HCT116 (cell line): ENCODE results near the gene RNGTT. TPM values are rescaled to one million over a fixed set of nuclear protein-coding genes. Genes with fewer than 3 reads are reported as not detected.

Experiments
- ATAC-seq: fragments of 200-7000 bp; cut with Tn5 transposase; 2 replicates; pipeline ENCODE4 v1.9.1; 2020; ENCODE audit warnings: mild to moderate bottlenecking, moderate library complexity
- BruUV-seq: library from RNA; stranded (reverse); fragments of 400-500 nt; replicated peaks from 2 replicates; lab custom pipeline; 2021; lab: Mats Ljungman, UMichigan
- CTCF ChIA-PET: fragments of 300-600 bp; sonication (Branson Sonifier 250); formaldehyde crosslinking; loops from one replicate; lab custom pipeline; 2021; ENCODE audit warnings: antibody characterized with exemption; lab: Charles Lee
- POLR2A ChIA-PET: fragments of 300-600, 350-600 bp; sonication (Branson Sonifier 250); formaldehyde crosslinking; loops from one replicate; lab custom pipeline; 2021; ENCODE audit warnings: antibody characterized with exemption; lab: Charles Lee
- RAD21 ChIA-PET, 2 experiments: fragments of 300-600 bp; sonication (Branson Sonifier 250); formaldehyde crosslinking; loops; one replicate each; lab custom pipeline; 2023; ENCODE audit warnings: low total read pairs in 2 of 2; ENCODE audit not compliant: uncharacterized antibody in 2 of 2, unreplicated experiment in 2 of 2, low non-redundant PET in 1 of 2; lab: Charles Lee
- DNase-seq: peaks from one replicate; pipeline ENCODE4 v3.0.0-alpha.2; 2010; ENCODE audit warnings: low read depth, low spot score
- H2AFZ ChIP-seq: fragments of 200-600 bp; shearing (Covaris generic), sonication (generic); 2 replicates; pipeline ENCODE4 v1.6.1; 2017; ENCODE audit warnings: low read depth, mixed run types, mixed read lengths, antibody characterized with exemption, low read length; ENCODE audit not compliant: poor library complexity, severe bottlenecking
- H3K27ac ChIP-seq: 2 replicates; pipeline ENCODE4 v1.5.1; 2012; ENCODE audit warnings: low read depth, low read length
- H3K27me3 ChIP-seq: fragments of 200-600 bp; sonication (generic); 2 replicates; pipeline ENCODE4 v1.6.1; 2016; ENCODE audit warnings: mixed run types, low read length, mixed read lengths; ENCODE audit not compliant: insufficient read depth
- H3K36me3 ChIP-seq, 2 experiments: fragments of 200-500 bp in 1 of 2; fragments of 200-600 bp in 1 of 2; sonication (Bioruptor generic) in 1 of 2; sonication (generic) in 1 of 2; 2 replicates each; pipeline versions ENCODE4 v1.5.1 to v1.6.1; 2014 to 2016; ENCODE audit warnings: low read length in 2 of 2, inconsistent platforms in 1 of 2, mixed read lengths in 1 of 2, mixed run types in 1 of 2; ENCODE audit not compliant: insufficient read depth in 2 of 2, control insufficient read depth in 1 of 2
- H3K4me1 ChIP-seq, 2 experiments: fragments of 200-600 bp in 1 of 2; sonication (generic) in 1 of 2; 2 replicates each; pipeline versions ENCODE4 v1.5.1 to v1.6.1; 2012 to 2017; ENCODE audit warnings: low read length in 2 of 2, inconsistent platforms in 1 of 2, mild to moderate bottlenecking in 1 of 2, mixed read lengths in 1 of 2, mixed run types in 1 of 2, moderate library complexity in 1 of 2; ENCODE audit not compliant: insufficient read depth in 2 of 2, control insufficient read depth in 1 of 2
- H3K4me2 ChIP-seq: fragments of 200-600 bp; sonication (generic); 2 replicates; pipeline ENCODE4 v1.6.1; 2017; ENCODE audit warnings: mixed run types, low read length, mixed read lengths
- H3K4me3 ChIP-seq, 2 experiments: fragments of 200-600 bp in 1 of 2; sonication (generic) in 1 of 2; replicated peaks in 1 of 2; 2 replicates each; pipeline ENCODE4 v1.5.1; 2011 to 2016; ENCODE audit warnings: low read length in 2 of 2, control low read depth in 1 of 2, low read depth in 1 of 2, mild to moderate bottlenecking in 1 of 2, mixed read lengths in 1 of 2, mixed run types in 1 of 2
- H3K79me2 ChIP-seq: fragments of 200-600 bp; sonication (generic); 2 replicates; pipeline ENCODE4 v1.6.1; 2017; ENCODE audit warnings: mild to moderate bottlenecking, mixed run types, low read length, moderate library complexity, mixed read lengths; ENCODE audit not compliant: insufficient read depth
- H3K9ac ChIP-seq: fragments of 200-600 bp; sonication (generic); 2 replicates; pipeline ENCODE4 v1.6.1; 2016; ENCODE audit warnings: low read length, mixed read lengths
- H3K9me2 ChIP-seq: fragments of 200-600 bp; sonication (generic), shearing (Covaris generic); 2 replicates; pipeline ENCODE4 v1.6.1; 2017; ENCODE audit warnings: mixed run types, mild to moderate bottlenecking, moderate library complexity; ENCODE audit not compliant: insufficient read depth
- H3K9me3 ChIP-seq, 2 experiments: fragments of 200-500 bp in 1 of 2; fragments of 200-600 bp in 1 of 2; sonication (Bioruptor generic) in 1 of 2; sonication (generic) in 1 of 2; 2 replicates each; pipeline ENCODE4 v1.6.1; 2014 to 2017; ENCODE audit warnings: low read length in 2 of 2, mixed read lengths in 2 of 2, inconsistent platforms in 1 of 2, low read depth in 1 of 2, mild to moderate bottlenecking in 1 of 2, mixed run types in 1 of 2, moderate library complexity in 1 of 2; ENCODE audit not compliant: control insufficient read depth in 1 of 2, insufficient read depth in 1 of 2
- H4K20me1 ChIP-seq: fragments of 200-600 bp; sonication (generic), shearing (Covaris generic); 2 replicates; pipeline ENCODE4 v1.6.1; 2017; ENCODE audit warnings: mixed run types, mild to moderate bottlenecking, moderate library complexity; ENCODE audit not compliant: insufficient read depth
- CBX3 ChIP-seq: IDR thresholded peaks from 2 replicates; pipeline ENCODE4 v1.6.1; 2012; ENCODE audit warnings: low read depth
- CEBPB ChIP-seq: IDR thresholded peaks from 2 replicates; pipeline ENCODE4 v1.6.1; 2012; ENCODE audit warnings: low read depth
- EGR1 ChIP-seq: IDR thresholded peaks from 2 replicates; pipeline ENCODE4 v1.6.1; 2012; ENCODE audit warnings: low read depth
- ELF1 ChIP-seq: IDR thresholded peaks from 2 replicates; pipeline ENCODE4 v1.6.1; 2012; ENCODE audit warnings: low read depth, borderline replicate concordance
- EZH2 ChIP-seq: fragments of 200-600 bp; sonication (generic); IDR thresholded peaks from 2 replicates; pipeline ENCODE4 v1.6.1; 2017; ENCODE audit warnings: antibody characterized with exemption, mixed run types
- FOSL1 ChIP-seq: IDR thresholded peaks from 2 replicates; pipeline ENCODE4 v1.6.1; 2012; ENCODE audit warnings: low read depth
- JUND ChIP-seq: IDR thresholded peaks from 2 replicates; pipeline ENCODE4 v1.6.1; 2012
- POLR2A ChIP-seq: IDR thresholded peaks from 2 replicates; pipeline ENCODE4 v1.7.0; 2011; ENCODE audit warnings: borderline replicate concordance; ENCODE audit not compliant: insufficient read depth, insufficient read length; ENCODE audit errors: extremely low read depth
- SIN3A ChIP-seq: IDR thresholded peaks from 2 replicates; pipeline ENCODE4 v1.6.1; 2012; ENCODE audit warnings: low read depth
- SP1 ChIP-seq: IDR thresholded peaks from 2 replicates; pipeline ENCODE4 v1.6.1; 2012; ENCODE audit warnings: low read depth
- YY1 ChIP-seq: IDR thresholded peaks from 2 replicates; pipeline ENCODE4 v1.6.1; 2011; ENCODE audit warnings: low read length, low read depth, moderate library complexity, mild to moderate bottlenecking; ENCODE audit not compliant: insufficient replicate concordance; ENCODE audit errors: extremely low read depth
- ZFX ChIP-seq: fragments of 450-650 bp; IDR thresholded peaks from 2 replicates; pipeline ENCODE4 v1.6.1; 2017
- ZNF274 ChIP-seq: fragments of 200-500 bp; sonication (Bioruptor generic); IDR thresholded peaks from 2 replicates; pipeline ENCODE4 v1.6.1; 2014; ENCODE audit warnings: mild to moderate bottlenecking, low read depth, low read length, inconsistent platforms
- intact Hi-C: fragments of 100-400 bp; cut with micrococcal nuclease; formaldehyde crosslinking; loops from 2 replicates; pipeline ENCODE4 v1.10.0; 2022
- total RNA-seq: library from RNA; stranded (reverse); gene quantifications from one replicate; pipeline ENCODE4 v1.2.1, GENCODE V29; 2021; ENCODE audit not compliant: unreplicated experiment
- TF ChIP-seq, protein P1 (sequence below): IDR thresholded peaks from 2 replicates; pipeline ENCODE4 v1.6.1; 2012
- TF ChIP-seq, protein P2 (sequence below): IDR thresholded peaks from 2 replicates; pipeline ENCODE4 v1.6.1; 2012; ENCODE audit warnings: low read depth
- TF ChIP-seq, protein P3 (sequence below): IDR thresholded peaks from 2 replicates; pipeline ENCODE4 v1.6.1; 2012

Gene RNGTT
- total RNA-seq, 1 experiment from 2014 or later: 23.0 TPM

DNA sequence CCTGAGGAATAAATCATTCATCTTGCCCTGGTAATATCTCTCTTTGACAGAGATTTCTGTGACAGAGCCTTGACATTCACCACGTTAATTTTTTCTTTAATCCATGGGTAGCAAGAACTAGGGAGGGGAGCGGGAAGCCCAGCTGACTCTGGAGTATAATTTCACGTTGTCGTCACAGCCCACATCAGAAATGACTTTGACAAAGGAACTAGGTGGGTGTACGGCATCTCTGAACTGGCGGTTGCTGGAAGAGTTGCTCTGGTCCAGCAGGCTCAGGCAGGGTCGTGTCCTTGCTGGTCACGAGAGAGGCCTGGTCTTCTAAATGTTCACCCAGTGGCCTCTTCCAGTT is 400.2 kb downstream of the RNGTT start:
- TF ChIP-seq JUND (no peak), ELF1 (no peak)
- H3K9me2 ChIP-seq: no peaks in the 10 kb centered on the region
- no peak overlapping the region for H3K9ac ChIP-seq
- H3K27me3 ChIP-seq: peaks cover 12% of the 10 kb centered on the region; the same call in 1 of the 2 replicates
- no peaks in the 10 kb centered on the region for H3K9me3 ChIP-seq
- intact Hi-C loops: no loop called here
- DNase-seq (no peak), ATAC-seq (no peak)
- H3K4me2 ChIP-seq: no peak overlapping the region
- H2AFZ ChIP-seq: no peak overlapping the region
- no TSS peak for BruUV-seq
- H3K79me2 ChIP-seq: no peaks in the 10 kb centered on the region
- H3K4me1 ChIP-seq: no peaks in the 10 kb centered on the region
- no peaks in the 10 kb centered on the region for H3K36me3 ChIP-seq
- H3K27ac ChIP-seq: no peak overlapping the region
- no peaks in the 10 kb centered on the region for H4K20me1 ChIP-seq
- ChIA-PET RAD21 (no interaction called here), CTCF (no interaction called here), POLR2A (no interaction called here)
- no peak overlapping the region for H3K4me3 ChIP-seq

DNA sequence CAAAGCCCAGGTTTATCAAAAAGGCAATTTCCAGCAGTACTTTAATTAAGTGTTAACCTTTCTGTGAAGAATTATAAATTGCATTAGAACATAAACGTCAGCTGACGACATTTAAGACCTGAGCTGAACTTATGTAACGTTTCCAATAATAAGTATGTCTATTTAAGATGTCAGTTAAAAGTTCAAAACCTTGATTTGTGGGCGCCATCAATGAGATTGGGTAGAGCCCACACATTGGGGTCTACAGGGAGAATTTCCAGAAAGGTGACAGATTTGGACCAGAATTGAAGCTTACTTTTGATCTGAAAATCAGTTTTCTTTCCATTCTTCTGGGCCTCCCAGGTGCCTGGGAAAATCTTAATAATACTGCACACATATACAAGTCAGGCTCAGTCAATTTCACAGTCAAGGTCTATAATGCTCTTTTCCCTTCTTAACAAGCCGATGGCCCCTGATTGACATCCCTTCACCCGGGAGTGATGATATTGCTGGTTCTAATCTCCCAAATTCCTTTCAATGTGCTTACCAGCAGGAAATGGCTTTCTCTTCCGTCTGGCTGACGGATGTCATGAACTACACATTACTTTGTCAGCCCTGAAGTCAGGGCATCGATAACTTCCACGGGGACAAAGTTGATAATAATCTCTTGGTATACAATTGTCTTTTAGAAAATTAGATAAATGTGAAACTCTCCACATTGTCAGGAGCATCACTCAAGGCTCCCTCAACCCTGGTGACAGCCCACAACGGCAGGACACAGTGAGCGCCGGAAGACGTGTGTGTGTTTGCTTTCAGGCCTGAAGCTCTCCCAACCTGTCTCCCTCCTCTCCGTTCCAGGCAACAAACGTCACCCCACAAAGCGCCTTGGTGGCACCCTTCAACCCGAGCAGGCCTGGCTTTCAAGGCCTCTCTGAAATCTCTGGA is 400.8 kb downstream of the RNGTT start:
- Histone ChIP-seq H3K4me2 (no peak overlapping the region), H3K9me3 (no peaks in the 10 kb centered on the region), H3K9me2 (no peaks in the 10 kb centered on the region), H4K20me1 (no peaks in the 10 kb centered on the region), H3K27me3 (peaks cover 13% of the 10 kb centered on the region; the same call in 1 of the 2 replicates), H3K9ac (no peak overlapping the region), H2AFZ (no peak overlapping the region), H3K79me2 (no peaks in the 10 kb centered on the region), H3K27ac (no peak overlapping the region), H3K36me3 (no peaks in the 10 kb centered on the region), H3K4me3 (no peak overlapping the region), H3K4me1 (no peaks in the 10 kb centered on the region)
- BruUV-seq: no TSS peak
- RAD21 ChIA-PET: no interaction called here
- intact Hi-C loops: no loop called here
- ATAC-seq (no peak), DNase-seq (no peak)
- POLR2A ChIA-PET: no interaction called here
- CTCF ChIA-PET: no interaction called here
- TF ChIP-seq, protein P1, sequence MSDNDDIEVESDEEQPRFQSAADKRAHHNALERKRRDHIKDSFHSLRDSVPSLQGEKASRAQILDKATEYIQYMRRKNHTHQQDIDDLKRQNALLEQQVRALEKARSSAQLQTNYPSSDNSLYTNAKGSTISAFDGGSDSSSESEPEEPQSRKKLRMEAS: no peak
- no peak for TF ChIP-seq CEBPB
- no peak for TF ChIP-seq SP1
- TF ChIP-seq SIN3A: no peak
- no peak for TF ChIP-seq ZNF274
- TF ChIP-seq EGR1: no peak
- TF ChIP-seq, protein P2, sequence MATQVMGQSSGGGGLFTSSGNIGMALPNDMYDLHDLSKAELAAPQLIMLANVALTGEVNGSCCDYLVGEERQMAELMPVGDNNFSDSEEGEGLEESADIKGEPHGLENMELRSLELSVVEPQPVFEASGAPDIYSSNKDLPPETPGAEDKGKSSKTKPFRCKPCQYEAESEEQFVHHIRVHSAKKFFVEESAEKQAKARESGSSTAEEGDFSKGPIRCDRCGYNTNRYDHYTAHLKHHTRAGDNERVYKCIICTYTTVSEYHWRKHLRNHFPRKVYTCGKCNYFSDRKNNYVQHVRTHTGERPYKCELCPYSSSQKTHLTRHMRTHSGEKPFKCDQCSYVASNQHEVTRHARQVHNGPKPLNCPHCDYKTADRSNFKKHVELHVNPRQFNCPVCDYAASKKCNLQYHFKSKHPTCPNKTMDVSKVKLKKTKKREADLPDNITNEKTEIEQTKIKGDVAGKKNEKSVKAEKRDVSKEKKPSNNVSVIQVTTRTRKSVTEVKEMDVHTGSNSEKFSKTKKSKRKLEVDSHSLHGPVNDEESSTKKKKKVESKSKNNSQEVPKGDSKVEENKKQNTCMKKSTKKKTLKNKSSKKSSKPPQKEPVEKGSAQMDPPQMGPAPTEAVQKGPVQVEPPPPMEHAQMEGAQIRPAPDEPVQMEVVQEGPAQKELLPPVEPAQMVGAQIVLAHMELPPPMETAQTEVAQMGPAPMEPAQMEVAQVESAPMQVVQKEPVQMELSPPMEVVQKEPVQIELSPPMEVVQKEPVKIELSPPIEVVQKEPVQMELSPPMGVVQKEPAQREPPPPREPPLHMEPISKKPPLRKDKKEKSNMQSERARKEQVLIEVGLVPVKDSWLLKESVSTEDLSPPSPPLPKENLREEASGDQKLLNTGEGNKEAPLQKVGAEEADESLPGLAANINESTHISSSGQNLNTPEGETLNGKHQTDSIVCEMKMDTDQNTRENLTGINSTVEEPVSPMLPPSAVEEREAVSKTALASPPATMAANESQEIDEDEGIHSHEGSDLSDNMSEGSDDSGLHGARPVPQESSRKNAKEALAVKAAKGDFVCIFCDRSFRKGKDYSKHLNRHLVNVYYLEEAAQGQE: no peak
- no peak for TF ChIP-seq CBX3
- TF ChIP-seq JUND: no peak
- TF ChIP-seq FOSL1: no peak
- TF ChIP-seq, protein P3, sequence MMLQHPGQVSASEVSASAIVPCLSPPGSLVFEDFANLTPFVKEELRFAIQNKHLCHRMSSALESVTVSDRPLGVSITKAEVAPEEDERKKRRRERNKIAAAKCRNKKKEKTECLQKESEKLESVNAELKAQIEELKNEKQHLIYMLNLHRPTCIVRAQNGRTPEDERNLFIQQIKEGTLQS: no peak
- TF ChIP-seq EZH2: no peak
- no peak for TF ChIP-seq ELF1
- no peak for TF ChIP-seq YY1
- no peak for TF ChIP-seq ZFX
- TF ChIP-seq POLR2A: no peak
